Tongue (tissue), 2 donors: ENCODE results near the gene KDELR3. TPM values are rescaled to one million over a fixed set of nuclear protein-coding genes. Genes with fewer than 3 reads are reported as not detected.

Source experiments
- DNase-seq: peaks from one replicate; pipeline ENCODE4 v3.0.0-alpha.2; 2015
- total RNA-seq: library from RNA; depleted of rRNA; stranded (reverse); fragments of >200 nt; gene quantifications from one replicate; pipeline ENCODE4 v1.2.3, GENCODE V29; 2014

KDELR3 gene
- total RNA-seq, 1 donor from 2014 or later, result 22.3 TPM

- DNase-seq, result no peak
Measured at GRCh38 chr22:38523029-38523428, 55.1 kb downstream of the KDELR3 start.

- no peak for DNase-seq
Measured at GRCh38 chr22:38523479-38523878, 55.6 kb downstream of the KDELR3 start.

DNA sequence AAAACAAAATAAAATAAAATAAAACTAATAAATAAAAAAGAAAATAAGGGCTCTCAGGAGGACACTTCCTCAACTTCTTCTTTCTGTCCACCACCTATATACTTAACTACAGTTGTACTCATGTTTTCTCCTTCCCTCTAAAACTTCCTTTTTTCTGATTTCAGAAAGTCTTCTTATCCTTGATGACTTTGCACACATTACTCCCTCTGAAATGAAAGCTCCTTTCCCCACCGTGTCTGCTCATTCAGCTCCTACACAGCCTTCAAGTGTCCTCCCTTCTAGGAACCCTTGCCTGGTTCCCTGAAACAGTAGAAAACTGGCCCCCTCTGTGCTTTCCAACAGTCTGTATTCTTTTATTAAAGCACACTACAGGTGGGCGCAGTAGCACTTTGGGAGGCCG lies 56.5 kb downstream of the KDELR3 start:
- no peak for DNase-seq

- no peak for DNase-seq
Measured at GRCh38 chr22:38531251-38531938, 63.5 kb downstream of the KDELR3 start.

Other genes with a start within 250 kb of the KDELR3 start
- gene TMEM184B, start 195.1 kb upstream of the KDELR3 start, total RNA-seq, result 34.3 TPM
- gene CSNK1E, start 150.7 kb upstream of the KDELR3 start, total RNA-seq, result 107 TPM
- not detected for gene KCNJ4, start 12.9 kb upstream of the KDELR3 start, total RNA-seq
- gene DDX17, start 38.2 kb downstream of the KDELR3 start, total RNA-seq, result 554 TPM
- 3.9 TPM for gene DMC1, start 102.1 kb downstream of the KDELR3 start, total RNA-seq
- 1.9 TPM for gene FAM227A, start 188.3 kb downstream of the KDELR3 start, total RNA-seq
- 15.2 TPM for gene CBY1, start 188.5 kb downstream of the KDELR3 start, total RNA-seq
- 58.8 TPM for gene TOMM22, start 213.9 kb downstream of the KDELR3 start, total RNA-seq
- 47.1 TPM for gene JOSD1, start 232.8 kb downstream of the KDELR3 start, total RNA-seq
- 64.9 TPM for gene GTPBP1, start 237.8 kb downstream of the KDELR3 start, total RNA-seq